HepG2 (cell line): ENCODE results near the gene KRTAP3-1. TPM values are rescaled to one million over a fixed set of nuclear protein-coding genes. Genes with fewer than 3 reads are reported as not detected.

ENCODE experiments used
- FOXK1 ChIP-seq: sonication (generic); formaldehyde crosslinking; IDR thresholded peaks from 2 replicates; pipeline ENCODE4 v1.4.0; 2020; ENCODE audit warnings: low read depth, missing genetic modification reagents, borderline replicate concordance
- GATA4 ChIP-seq: sonication (generic); IDR thresholded peaks from 2 replicates; pipeline ENCODE4 v1.6.1; 2016; ENCODE audit warnings: antibody characterized with exemption, low read depth, borderline replicate concordance
- GLI4 ChIP-seq: sonication (generic); formaldehyde crosslinking; IDR thresholded peaks from 2 replicates; pipeline ENCODE4 v1.5.1; 2020; ENCODE audit warnings: missing genetic modification reagents, mild to moderate bottlenecking, moderate library complexity, borderline replicate concordance
- IRF2 ChIP-seq: IDR thresholded peaks from 2 replicates; pipeline ENCODE4 v1.6.1; 2018; ENCODE audit warnings: missing genetic modification reagents, missing compliant biosample characterization
- MBNL3 ChIP-seq: fragments of 250-450 bp; sonication (Bioruptor Pico); conservative IDR thresholded peaks from 2 replicates; pipeline ENCODE4 v1.8.0; 2022; ENCODE audit warnings: mild to moderate bottlenecking, inconsistent platforms
- NPAS2 ChIP-seq: sonication (generic); formaldehyde crosslinking; IDR thresholded peaks from 2 replicates; pipeline ENCODE4 v1.8.0; 2022; ENCODE audit warnings: mild to moderate bottlenecking, missing genetic modification reagents, borderline replicate concordance
- RORA ChIP-seq: sonication (generic); formaldehyde crosslinking; IDR thresholded peaks from 2 replicates; pipeline ENCODE4 v1.5.0; 2020; ENCODE audit warnings: mild to moderate bottlenecking, missing genetic modification reagents, moderate library complexity
- TAF1 ChIP-seq: sonication (generic); formaldehyde crosslinking; IDR thresholded peaks from 2 replicates; pipeline ENCODE4 v1.4.0; 2020; ENCODE audit warnings: missing genetic modification reagents
- ZFP82 ChIP-seq: sonication (generic); formaldehyde crosslinking; IDR thresholded peaks from 2 replicates; pipeline ENCODE4 v1.5.1; 2020; ENCODE audit warnings: mild to moderate bottlenecking, missing genetic modification reagents, borderline replicate concordance
- ZNF34 ChIP-seq: sonication (generic); formaldehyde crosslinking; IDR thresholded peaks from 2 replicates; pipeline ENCODE4 v1.4.0; 2020; ENCODE audit warnings: mild to moderate bottlenecking, missing genetic modification reagents, borderline replicate concordance
- ZNF546 ChIP-seq: sonication (generic); formaldehyde crosslinking; conservative IDR thresholded peaks from 2 replicates; pipeline ENCODE4 v1.8.1; 2023; ENCODE audit warnings: mild to moderate bottlenecking, missing genetic modification reagents
- ZNF574 ChIP-seq: sonication (generic); formaldehyde crosslinking; IDR thresholded peaks from 2 replicates; pipeline ENCODE4 v1.4.0; 2020; ENCODE audit warnings: missing genetic modification reagents
- ZNF646 ChIP-seq: sonication (generic); formaldehyde crosslinking; IDR thresholded peaks from 2 replicates; pipeline ENCODE4 v1.9.0; 2021; ENCODE audit warnings: mild to moderate bottlenecking, missing genetic modification reagents
- ZNF7 ChIP-seq: IDR thresholded peaks from 2 replicates; pipeline ENCODE4 v1.6.1; 2016; ENCODE audit warnings: missing biosample characterization, missing genetic modification reagents
- polyA plus RNA-seq, 8 experiments: library from polyadenylated mRNA; depleted of rRNA in 3 of 8; stranded (reverse) in 7 of 8; unstranded in 1 of 8; fragments of >200 nt; fragmentation: Illumina TruSeq in 4 of 8; extraction: Trizol in 4 of 8; gene quantifications; 2 replicates each; pipeline versions ENCODE4 v1.2.1 to v1.2.3, GENCODE V29; 2011 to 2016; ENCODE audit warnings: low read depth in 4 of 8, missing spikeins in 1 of 8, mixed read lengths in 1 of 8; ENCODE audit not compliant: insufficient read depth in 1 of 8
- total RNA-seq, 5 experiments: library from RNA; depleted of rRNA; stranded (reverse); fragments of >200 nt; fragmentation: Illumina TruSeq; extraction: Trizol; gene quantifications; 2 replicates each; pipeline ENCODE4 v1.2.3, GENCODE V29; 2016; ENCODE audit warnings: low read depth in 1 of 5
- TF ChIP-seq, protein P1 (sequence below): sonication (generic); formaldehyde crosslinking; IDR thresholded peaks from 2 replicates; pipeline ENCODE4 v1.8.0; 2022; ENCODE audit warnings: mild to moderate bottlenecking, missing genetic modification reagents; ENCODE audit not compliant: insufficient replicate concordance
- TF ChIP-seq, protein P2 (sequence below): sonication (generic); formaldehyde crosslinking; IDR thresholded peaks from 2 replicates; pipeline ENCODE4 v1.9.0; 2022; ENCODE audit warnings: missing genetic modification reagents, mild to moderate bottlenecking, borderline replicate concordance

Gene KRTAP3-1
- total and polyA plus RNA-seq, 2 of the 13 experiments (the other 11 are each of a cell fraction or from before 2014, with no cell fraction given), result 0.29 to 3.7 TPM

- TF ChIP-seq ZNF34 (no peak), ZNF7 (no peak), TAF1 (CRISPR knock-in tag) (no peak), MBNL3 (no peak), NPAS2 (no peak), ZNF574 (CRISPR knock-in tag) (no peak), ZFP82 (CRISPR knock-in tag) (no peak), IRF2 (CRISPR knock-in tag) (peak; percentile 78; the same call in 1 of the 2 replicates), ZNF546 (no peak), ZNF646 (CRISPR knock-in tag) (no peak), FOXK1 (CRISPR knock-in tag) (peak; percentile 37; the same call in 1 of the 2 replicates), GLI4 (CRISPR knock-in tag) (no peak), GATA4 (peak; percentile 93), RORA (CRISPR knock-in tag) (no peak)
- TF ChIP-seq, protein P1, sequence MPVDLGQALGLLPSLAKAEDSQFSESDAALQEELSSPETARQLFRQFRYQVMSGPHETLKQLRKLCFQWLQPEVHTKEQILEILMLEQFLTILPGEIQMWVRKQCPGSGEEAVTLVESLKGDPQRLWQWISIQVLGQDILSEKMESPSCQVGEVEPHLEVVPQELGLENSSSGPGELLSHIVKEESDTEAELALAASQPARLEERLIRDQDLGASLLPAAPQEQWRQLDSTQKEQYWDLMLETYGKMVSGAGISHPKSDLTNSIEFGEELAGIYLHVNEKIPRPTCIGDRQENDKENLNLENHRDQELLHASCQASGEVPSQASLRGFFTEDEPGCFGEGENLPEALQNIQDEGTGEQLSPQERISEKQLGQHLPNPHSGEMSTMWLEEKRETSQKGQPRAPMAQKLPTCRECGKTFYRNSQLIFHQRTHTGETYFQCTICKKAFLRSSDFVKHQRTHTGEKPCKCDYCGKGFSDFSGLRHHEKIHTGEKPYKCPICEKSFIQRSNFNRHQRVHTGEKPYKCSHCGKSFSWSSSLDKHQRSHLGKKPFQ, result no peak
- TF ChIP-seq, protein P2, sequence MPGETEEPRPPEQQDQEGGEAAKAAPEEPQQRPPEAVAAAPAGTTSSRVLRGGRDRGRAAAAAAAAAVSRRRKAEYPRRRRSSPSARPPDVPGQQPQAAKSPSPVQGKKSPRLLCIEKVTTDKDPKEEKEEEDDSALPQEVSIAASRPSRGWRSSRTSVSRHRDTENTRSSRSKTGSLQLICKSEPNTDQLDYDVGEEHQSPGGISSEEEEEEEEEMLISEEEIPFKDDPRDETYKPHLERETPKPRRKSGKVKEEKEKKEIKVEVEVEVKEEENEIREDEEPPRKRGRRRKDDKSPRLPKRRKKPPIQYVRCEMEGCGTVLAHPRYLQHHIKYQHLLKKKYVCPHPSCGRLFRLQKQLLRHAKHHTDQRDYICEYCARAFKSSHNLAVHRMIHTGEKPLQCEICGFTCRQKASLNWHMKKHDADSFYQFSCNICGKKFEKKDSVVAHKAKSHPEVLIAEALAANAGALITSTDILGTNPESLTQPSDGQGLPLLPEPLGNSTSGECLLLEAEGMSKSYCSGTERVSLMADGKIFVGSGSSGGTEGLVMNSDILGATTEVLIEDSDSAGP (CRISPR knock-in tag), result no peak
Measured at GRCh38 chr17:41009301-41009760, 403 bp upstream of the KRTAP3-1 start (continued).
